ENCODE measurements around the gene CTAG1B. TPM values are rescaled to one million over a fixed set of nuclear protein-coding genes. Genes with fewer than 3 reads are reported as not detected.
"Not testable (repeated sequence)": the region's sequence is repeated elsewhere in the genome, so short reads cannot be mapped to it uniquely, and the experiment has no call there.

The CTAG1B gene
- total RNA-seq, 1 donor from 2014 or later: not detected

GRCh38 chrX:154657226-154657805 lies 38.2 kb upstream of the CTAG1B start:
- intact Hi-C loops (cut with DNase I): no loop called here
- ATAC-seq (no peak), DNase-seq (no peak)
- Histone ChIP-seq H3K4me3 (no peak overlapping the region), H3K27ac (no peak overlapping the region), H3K4me1 (no peaks in the 10 kb centered on the region), H3K36me3 (no peaks in the 10 kb centered on the region), H3K9me3 (no peaks in the 10 kb centered on the region), H3K27me3 (no peaks in the 10 kb centered on the region)
- TF ChIP-seq CTCF (IDR thresholded peaks at IDR 0.05): no peak

- Histone ChIP-seq H3K9me3 (no peaks in the 10 kb centered on the region), H3K4me1 (no peaks in the 10 kb centered on the region), H3K27me3 (no peaks in the 10 kb centered on the region), H3K36me3 (no peaks in the 10 kb centered on the region), H3K4me3 (no peak overlapping the region), H3K27ac (no peak overlapping the region)
- no peak for ATAC-seq
- no peak for DNase-seq
- no peak for TF ChIP-seq CTCF (IDR thresholded peaks at IDR 0.05)
- intact Hi-C loops (cut with DNase I): no loop called here
Measured at GRCh38 chrX:154655786-154656185, 36.7 kb upstream of the CTAG1B start.

- Histone ChIP-seq H3K4me1 (no peaks in the 10 kb centered on the region), H3K27me3 (no peaks in the 10 kb centered on the region), H3K36me3 (no peaks in the 10 kb centered on the region), H3K9me3 (no peaks in the 10 kb centered on the region), H3K4me3 (no peak overlapping the region), H3K27ac (no peak overlapping the region)
- intact Hi-C loops (cut with DNase I): no loop called here
- TF ChIP-seq CTCF (IDR thresholded peaks at IDR 0.05): no peak
- ATAC-seq (no peak), DNase-seq (no peak)
Measured at GRCh38 chrX:154655346-154655745, 36.3 kb upstream of the CTAG1B start.

- ATAC-seq: no peak
- Histone ChIP-seq H3K36me3 (no peaks in the 10 kb centered on the region), H3K27me3 (no peaks in the 10 kb centered on the region), H3K4me3 (no peak overlapping the region), H3K4me1 (no peaks in the 10 kb centered on the region), H3K27ac (no peak overlapping the region), H3K9me3 (no peaks in the 10 kb centered on the region)
- intact Hi-C loops (cut with DNase I): no loop called here
- no peak for TF ChIP-seq CTCF (IDR thresholded peaks at IDR 0.05)
- no peak for DNase-seq
Measured at GRCh38 chrX:154654925-154655324, 35.8 kb upstream of the CTAG1B start.

- H3K36me3 ChIP-seq: no peaks in the 10 kb centered on the region
- H3K4me1 ChIP-seq: no peaks in the 10 kb centered on the region
- H3K27me3 ChIP-seq: no peaks in the 10 kb centered on the region
- no peak overlapping the region for H3K27ac ChIP-seq
- ATAC-seq (no peak), DNase-seq (no peak)
- no peak for TF ChIP-seq CTCF (IDR thresholded peaks at IDR 0.05)
- intact Hi-C loops (cut with DNase I): no loop called here
- H3K9me3 ChIP-seq: no peaks in the 10 kb centered on the region
- no peak overlapping the region for H3K4me3 ChIP-seq
Measured at GRCh38 chrX:154654372-154654771, 35.3 kb upstream of the CTAG1B start.

- ATAC-seq; intact Hi-C loops (cut with DNase I); H3K4me1 ChIP-seq: not testable (repeated sequence)
Measured at GRCh38 chrX:154653413-154653812, 34.3 kb upstream of the CTAG1B start, which contains the start of gene CTAG2. Gene CTAG2 (minus strand): TSS chrX:154653579. CDS start chrX:154653515, 64 bp downstream.

More at GRCh38 chrX:154653413-154653812, 34.3 kb upstream of the CTAG1B start, which contains the start of gene CTAG2:
- H3K27me3 ChIP-seq, H3K9me3 ChIP-seq, H3K36me3 ChIP-seq, DNase-seq, H3K4me3 ChIP-seq, H3K27ac ChIP-seq: not testable (repeated sequence)

Data from upper lobe of right lung (tissue), 1 donor.